Fibroblast of mammary gland (primary cell): ENCODE measurements around the gene OVOL3.
"Not testable (repeated sequence)": the region's sequence is repeated elsewhere in the genome, so short reads cannot be mapped to it uniquely, and the experiment has no call there.

Experiments used
- DNase-seq: peaks from one replicate; pipeline ENCODE4 v3.0.0-alpha.2; 2010; ENCODE audit warnings: low read depth
- H3K4me3 ChIP-seq: 2 replicates; pipeline ENCODE4 v1.5.1; 2011; ENCODE audit warnings: low read depth, mild to moderate bottlenecking, low read length, moderate library complexity; ENCODE audit not compliant: control insufficient read depth
- CTCF ChIP-seq: conservative IDR thresholded peaks from 2 replicates; pipeline ENCODE4 v1.5.1; 2011; ENCODE audit warnings: low read depth, low read length, inconsistent platforms; ENCODE audit not compliant: control insufficient read depth, insufficient read depth

The OVOL3 gene

GRCh38 chr19:36110487-36111199, at the start of gene OVOL3:
Gene OVOL3, plus strand, starts transcription at chr19:36111143. Its CDS starts 60 bp downstream, at chr19:36111203.
- H3K4me3 ChIP-seq = no peak within 1 kb of the TSS
- no peak for TF ChIP-seq CTCF
- no peak for DNase-seq

- H3K4me3 ChIP-seq = no peak overlapping the region
- no peak for TF ChIP-seq CTCF
- DNase-seq = no peak
Observed at GRCh38 chr19:36061367-36061766, 49.6 kb upstream of the OVOL3 start.

GRCh38 chr19:36064826-36065225, 46.1 kb upstream of the OVOL3 start:
- DNase-seq = no peak
- H3K4me3 ChIP-seq = no peak overlapping the region

GRCh38 chr19:36067681-36068080, 43.3 kb upstream of the OVOL3 start:
- no peak for TF ChIP-seq CTCF
- no peak overlapping the region for H3K4me3 ChIP-seq
- DNase-seq = no peak

More at GRCh38 chr19:36064826-36065225, 46.1 kb upstream of the OVOL3 start:
- TF ChIP-seq CTCF = no peak

GRCh38 chr19:36068810-36069499, 42.0 kb upstream of the OVOL3 start:
- DNase-seq, H3K4me3 ChIP-seq: not testable (repeated sequence)

- DNase-seq = no peak
- no peak for TF ChIP-seq CTCF
- H3K4me3 ChIP-seq = no peak overlapping the region
Observed at GRCh38 chr19:36072081-36072480, 38.9 kb upstream of the OVOL3 start.

GRCh38 chr19:36073121-36073876, 37.6 kb upstream of the OVOL3 start:
- TF ChIP-seq CTCF = no peak
- H3K4me3 ChIP-seq = no peak overlapping the region
- no peak for DNase-seq
